Calu3 (cell line): ENCODE data around the gene GUK1. TPM values are rescaled to one million over a fixed set of nuclear protein-coding genes. Genes with fewer than 3 reads are reported as not detected.

Experiments used
- Bru-seq: library from RNA; stranded (reverse); fragments of 400-500 nt; gene quantifications from one replicate; lab custom pipeline; 2021; lab: Mats Ljungman, UMichigan
- BruChase-seq, 2 experiments: library from RNA; stranded (reverse); fragments of 400-500 nt; gene quantifications; one replicate each; lab custom pipeline; 2021; lab: Mats Ljungman, UMichigan
- BruUV-seq: library from RNA; stranded (reverse); fragments of 400-500 nt; replicated peaks from 2 replicates; lab custom pipeline; 2021; lab: Mats Ljungman, UMichigan
- CTCF ChIA-PET: fragments of 300-600 bp; sonication (Branson Sonifier 250); formaldehyde crosslinking; loops from one replicate; lab custom pipeline; 2022; ENCODE audit warnings: antibody characterized with exemption; lab: Charles Lee
- DNase-seq: peaks from one replicate; pipeline ENCODE4 v3.0.0; 2022
- H3K27ac Mint-ChIP-seq: one replicate; pipeline ENCODE4 v1.8.0; 2022; ENCODE audit warnings: mixed read lengths; ENCODE audit not compliant: unreplicated experiment
- H3K27me3 Mint-ChIP-seq: one replicate; pipeline ENCODE4 v1.8.0; 2022; ENCODE audit warnings: mixed read lengths; ENCODE audit not compliant: unreplicated experiment
- H3K36me3 Mint-ChIP-seq: one replicate; pipeline ENCODE4 v1.8.0; 2022; ENCODE audit warnings: mild to moderate bottlenecking, moderate library complexity, mixed read lengths; ENCODE audit not compliant: insufficient read depth, unreplicated experiment
- H3K4me1 Mint-ChIP-seq: one replicate; pipeline ENCODE4 v1.8.0; 2022; ENCODE audit warnings: mild to moderate bottlenecking, low read depth, mixed read lengths; ENCODE audit not compliant: unreplicated experiment
- H3K4me3 Mint-ChIP-seq: one replicate; pipeline ENCODE4 v1.8.0; 2022; ENCODE audit warnings: mild to moderate bottlenecking, low read depth, moderate library complexity, mixed read lengths; ENCODE audit not compliant: unreplicated experiment
- H3K9me3 Mint-ChIP-seq: one replicate; pipeline ENCODE4 v1.8.0; 2022; ENCODE audit warnings: low read depth, mixed read lengths; ENCODE audit not compliant: unreplicated experiment
- CTCF ChIP-seq: fragments of 200-600 bp; IDR thresholded peaks from one replicate; pipeline ENCODE4 v1.8.0; 2022; ENCODE audit warnings: antibody characterized with exemption; ENCODE audit not compliant: unreplicated experiment
- intact Hi-C: fragments of 100-400 bp; cut with micrococcal nuclease; formaldehyde crosslinking; loops from one replicate; pipeline ENCODE4 v1.10.0; 2022; ENCODE audit not compliant: unreplicated experiment
- long read RNA-seq: library from polyadenylated mRNA; stranded (forward); transcript quantifications from one replicate; pipeline ENCODE4 v2.0.0, GENCODE V29; 2022
- total RNA-seq: library from RNA; stranded (reverse); gene quantifications from 2 replicates; pipeline ENCODE4 v1.2.3, GENCODE V29; 2022

Gene GUK1
- total RNA-seq (238 and 262 TPM in 2 replicates), Bru-seq, nascent RNA (percentile 76 among the genes with signal in this experiment), BruChase-seq, experiment 1, labeled RNA remaining after a 6-hour chase (percentile 86 among the genes with signal in this experiment), BruChase-seq, experiment 2, labeled RNA remaining after a 2-hour chase (percentile 86 among the genes with signal in this experiment)
- long read RNA-seq, transcript GUK1-208 (7 exons, 842 nt), result minor isoform, 49 of 724 reads
- long read RNA-seq, transcript GUK1-202 (7 exons, 940 nt), result minor isoform, 15 of 724 reads
- long read RNA-seq, transcript GUK1-201 (9 exons, 1,084 nt), result minor isoform, 67 of 724 reads
- long read RNA-seq, transcript GUK1-210 (8 exons, 990 nt), result major isoform, 418 of 724 reads
- long read RNA-seq, partial matches to known transcripts, result 27 of 724 reads
- long read RNA-seq, other reads (novel, unspliced or antisense), result 140 of 724 reads

- intact Hi-C loops, result loop anchor here (10.0 kb wide), 1 partner anchor 255 kb away; no protein-coding TSS in a partner anchor
- Mint-ChIP-seq H3K27me3 (no peaks in the 10 kb centered on the region), H3K4me3 (peak within 1 kb of the TSS; percentile 84), H3K4me1 (peaks cover 20% of the 10 kb centered on the region), H3K27ac (peak within 1 kb of the TSS; percentile 94), H3K36me3 (peaks cover 45% of the 10 kb centered on the region), H3K9me3 (no peaks in the 10 kb centered on the region)
- TF ChIP-seq CTCF, result no peak
- CTCF ChIA-PET, result interaction anchor here (0.8 to 1.0 kb wide), 2 partner anchors 27 to 253 kb away, joined by 3 to 4 read pairs; no protein-coding TSS in a partner anchor
- TSS peak; percentile 70 for BruUV-seq
- peak; percentile 100 for DNase-seq
Observed at GRCh38 chr1:228139931-228140723, at the start of gene GUK1. TSS of gene GUK1 (plus strand) at chr1:228140279. CDS start at chr1:228140303, 24 bp downstream.

GRCh38 chr1:228090613-228091081, 49.4 kb upstream of the GUK1 start:
- peaks cover 69% of the 10 kb centered on the region for H3K4me1 Mint-ChIP-seq
- H3K27me3 Mint-ChIP-seq, result no peaks in the 10 kb centered on the region
- H3K9me3 Mint-ChIP-seq, result peaks cover 6% of the 10 kb centered on the region
- H3K4me3 Mint-ChIP-seq, result no peak overlapping the region
- no peak for TF ChIP-seq CTCF
- no TSS peak for BruUV-seq
- CTCF ChIA-PET, result interaction anchor here (1.2 kb wide), 1 partner anchor 86 kb away, joined by 4 read pairs; no protein-coding TSS in a partner anchor
- H3K36me3 Mint-ChIP-seq, result peaks cover 100% of the 10 kb centered on the region
- DNase-seq, result no peak
- no peak overlapping the region for H3K27ac Mint-ChIP-seq
- intact Hi-C loops, result no loop called here

- H3K9me3 Mint-ChIP-seq, result peaks cover 8% of the 10 kb centered on the region
Observed at GRCh38 chr1:228091084-228091483, 49.0 kb upstream of the GUK1 start.

More at GRCh38 chr1:228091084-228091483, 49.0 kb upstream of the GUK1 start:
- no peak for TF ChIP-seq CTCF
- no peak for DNase-seq
- Mint-ChIP-seq H3K27me3 (no peaks in the 10 kb centered on the region), H3K4me3 (no peak overlapping the region), H3K27ac (no peak overlapping the region), H3K4me1 (peaks cover 68% of the 10 kb centered on the region), H3K36me3 (peaks cover 100% of the 10 kb centered on the region)
- no TSS peak for BruUV-seq
- intact Hi-C loops, result no loop called here
- CTCF ChIA-PET, result interaction anchor here (1.2 kb wide), 1 partner anchor 87 kb away, joined by 4 read pairs; no protein-coding TSS in a partner anchor
